ENCODE results near the gene MYO9A. TPM values are rescaled to one million over a fixed set of nuclear protein-coding genes. Genes with fewer than 3 reads are reported as not detected.

Gene MYO9A
- total and polyA plus RNA-seq, 3 experiments from 2014 or later: 20.3 to 22.2 (median 22.0) TPM

GRCh38 chr15:72146221-72146620 is 28.3 kb upstream of the MYO9A start:
- no peak for DNase-seq
- Histone ChIP-seq H3K36me3 (ENCODE audit: insufficient read depth, low read length) (no peaks in the 10 kb centered on the region), H3K4me1 (ENCODE audit: insufficient read depth, low read length) (no peaks in the 10 kb centered on the region), H3K27me3 (ENCODE audit: insufficient read depth, low read length, poor library complexity, severe bottlenecking) (no peaks in the 10 kb centered on the region), H3K27ac (ENCODE audit: low read depth, low read length) (no peak overlapping the region), H3K9me3 (ENCODE audit: low read length) (no peaks in the 10 kb centered on the region), H3K4me3 (ENCODE audit: low read length) (no peak overlapping the region)
- H3K4me3 Mint-ChIP-seq: peak overlapping the region in 1 of 7 donors; percentile 29
- H3K36me3 Mint-ChIP-seq: peaks cover 0 to 2% (median 0%) of the 10 kb centered on the region in 3 donors
- ChIA-PET CTCF (interaction anchor here (1.2 to 2.2 kb wide), 2 partner anchors 8 to 10 kb away, joined by 5 to 10 read pairs; no protein-coding TSS in a partner anchor), POLR2A (no interaction called here)
- H3K27ac Mint-ChIP-seq: no peak overlapping the region
- H3K27me3 Mint-ChIP-seq: peaks cover 0 to 4% of the 10 kb centered on the region in 2 donors
- no peaks in the 10 kb centered on the region for H3K9me3 Mint-ChIP-seq
- H3K4me1 Mint-ChIP-seq: peaks cover 0 to 3% (median 0%) of the 10 kb centered on the region in 3 donors

DNA sequence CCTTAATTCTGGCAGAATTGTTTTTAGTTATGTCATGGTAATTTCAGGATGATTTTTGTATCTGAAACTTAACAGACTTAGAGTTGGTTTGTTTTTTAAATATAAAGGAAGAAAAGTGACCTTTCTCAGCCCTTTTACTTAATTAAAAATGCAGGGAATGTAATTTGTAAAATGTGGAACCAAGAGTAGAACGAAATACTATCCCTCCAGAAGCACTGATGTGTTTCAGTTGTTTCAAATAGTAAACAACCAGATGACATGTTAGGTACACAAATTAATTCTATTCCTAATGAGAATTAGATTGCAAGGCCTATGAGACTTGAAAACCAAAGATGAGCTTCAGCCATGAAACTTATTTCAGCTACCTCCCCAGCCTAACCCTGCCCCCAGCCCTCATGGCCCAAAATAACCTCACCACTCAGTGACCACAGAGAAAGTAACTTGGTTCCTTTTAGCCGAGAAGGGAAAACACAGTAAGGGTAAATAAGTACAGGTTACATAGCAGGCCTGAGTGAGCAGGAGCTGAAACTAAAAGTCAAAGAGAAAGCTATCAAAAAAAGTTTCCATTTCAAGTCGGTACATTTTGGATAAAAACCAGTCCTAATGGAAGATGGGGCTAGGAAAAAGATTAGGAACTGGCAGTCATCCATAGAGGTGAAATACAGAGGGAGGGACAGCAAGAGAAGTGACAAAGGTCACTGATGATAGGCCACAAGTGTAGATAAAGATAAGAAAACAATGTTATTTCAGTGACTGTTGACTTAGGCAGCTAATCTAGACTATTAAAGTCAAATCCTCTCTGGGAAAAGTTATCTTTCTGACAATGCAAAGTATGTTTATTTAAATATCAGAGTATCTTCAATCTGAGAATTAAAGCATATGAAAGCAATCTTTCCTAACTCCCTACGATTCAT is 23.5 kb upstream of the MYO9A start:
- Histone ChIP-seq H3K27ac (ENCODE audit: low read depth, low read length) (no peak overlapping the region), H3K4me3 (ENCODE audit: low read length) (no peak overlapping the region), H3K9me3 (ENCODE audit: low read length) (no peaks in the 10 kb centered on the region), H3K27me3 (ENCODE audit: insufficient read depth, low read length, poor library complexity, severe bottlenecking) (no peaks in the 10 kb centered on the region), H3K36me3 (ENCODE audit: insufficient read depth, low read length) (no peaks in the 10 kb centered on the region), H3K4me1 (ENCODE audit: insufficient read depth, low read length) (no peaks in the 10 kb centered on the region)
- Mint-ChIP-seq H3K36me3 (no peaks in the 10 kb centered on the region), H3K27ac (peak overlapping the region in 1 of 8 donors; percentile 38), H3K4me1 (peaks cover 0 to 3% (median 0%) of the 10 kb centered on the region in 3 donors), H3K27me3 (no peaks in the 10 kb centered on the region), H3K9me3 (no peaks in the 10 kb centered on the region), H3K4me3 (no peak overlapping the region)
- ChIA-PET POLR2A (no interaction called here), CTCF (interaction anchor here (1.1 kb wide), 1 partner anchor 11 kb away, joined by 3 read pairs; no protein-coding TSS in a partner anchor)
- no peak for DNase-seq

GRCh38 chr15:72140088-72140487 is 22.1 kb upstream of the MYO9A start:
- DNase-seq: no peak
- H3K4me1 ChIP-seq (ENCODE audit: insufficient read depth, low read length): no peaks in the 10 kb centered on the region
- no peak overlapping the region for H3K4me3 Mint-ChIP-seq
- H3K36me3 Mint-ChIP-seq: no peaks in the 10 kb centered on the region
- H3K9me3 ChIP-seq (ENCODE audit: low read length): no peaks in the 10 kb centered on the region
- no peaks in the 10 kb centered on the region for H3K27me3 ChIP-seq (ENCODE audit: insufficient read depth, low read length, poor library complexity, severe bottlenecking)
- no peaks in the 10 kb centered on the region for H3K36me3 ChIP-seq (ENCODE audit: insufficient read depth, low read length)
- H3K27ac Mint-ChIP-seq: no peak overlapping the region
- no peak overlapping the region for H3K27ac ChIP-seq (ENCODE audit: low read depth, low read length)
- POLR2A ChIA-PET: no interaction called here
- H3K9me3 Mint-ChIP-seq: no peaks in the 10 kb centered on the region
- peaks cover 0 to 3% (median 0%) of the 10 kb centered on the region in 3 donors for H3K4me1 Mint-ChIP-seq
- H3K27me3 Mint-ChIP-seq: no peaks in the 10 kb centered on the region
- no peak overlapping the region for H3K4me3 ChIP-seq (ENCODE audit: low read length)
- CTCF ChIA-PET: interaction anchor here (1.0 kb wide), 1 partner anchor 16 kb away, joined by 3 read pairs; no protein-coding TSS in a partner anchor

DNA sequence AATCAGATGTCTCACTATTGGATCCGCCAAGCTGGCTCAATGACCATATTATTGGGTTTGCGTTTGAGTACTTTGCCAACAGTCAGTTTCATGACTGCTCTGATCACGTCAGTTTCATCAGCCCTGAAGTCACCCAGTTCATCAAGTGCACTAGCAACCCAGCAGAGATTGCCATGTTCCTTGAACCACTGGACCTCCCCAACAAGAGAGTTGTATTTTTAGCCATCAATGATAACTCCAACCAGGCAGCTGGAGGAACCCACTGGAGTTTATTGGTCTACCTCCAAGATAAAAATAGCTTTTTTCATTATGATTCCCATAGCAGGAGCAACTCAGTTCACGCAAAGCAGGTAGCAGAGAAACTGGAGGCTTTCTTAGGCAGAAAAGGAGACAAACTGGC is 21.7 kb upstream of the MYO9A start:
- Histone ChIP-seq H3K9me3 (ENCODE audit: low read length) (no peaks in the 10 kb centered on the region), H3K4me3 (ENCODE audit: low read length) (no peak overlapping the region), H3K27me3 (ENCODE audit: insufficient read depth, low read length, poor library complexity, severe bottlenecking) (no peaks in the 10 kb centered on the region), H3K4me1 (ENCODE audit: insufficient read depth, low read length) (no peaks in the 10 kb centered on the region), H3K27ac (ENCODE audit: low read depth, low read length) (no peak overlapping the region), H3K36me3 (ENCODE audit: insufficient read depth, low read length) (no peaks in the 10 kb centered on the region)
- no peak for DNase-seq
- ChIA-PET POLR2A (no interaction called here), CTCF (interaction anchor here (1.0 kb wide), 1 partner anchor 16 kb away, joined by 3 read pairs; no protein-coding TSS in a partner anchor)
- no peak overlapping the region for H3K4me3 Mint-ChIP-seq
- no peaks in the 10 kb centered on the region for H3K36me3 Mint-ChIP-seq
- H3K9me3 Mint-ChIP-seq: no peaks in the 10 kb centered on the region
- H3K27me3 Mint-ChIP-seq: no peaks in the 10 kb centered on the region
- peaks cover 0 to 3% (median 0%) of the 10 kb centered on the region in 3 donors for H3K4me1 Mint-ChIP-seq
- H3K27ac Mint-ChIP-seq: no peak overlapping the region

DNA sequence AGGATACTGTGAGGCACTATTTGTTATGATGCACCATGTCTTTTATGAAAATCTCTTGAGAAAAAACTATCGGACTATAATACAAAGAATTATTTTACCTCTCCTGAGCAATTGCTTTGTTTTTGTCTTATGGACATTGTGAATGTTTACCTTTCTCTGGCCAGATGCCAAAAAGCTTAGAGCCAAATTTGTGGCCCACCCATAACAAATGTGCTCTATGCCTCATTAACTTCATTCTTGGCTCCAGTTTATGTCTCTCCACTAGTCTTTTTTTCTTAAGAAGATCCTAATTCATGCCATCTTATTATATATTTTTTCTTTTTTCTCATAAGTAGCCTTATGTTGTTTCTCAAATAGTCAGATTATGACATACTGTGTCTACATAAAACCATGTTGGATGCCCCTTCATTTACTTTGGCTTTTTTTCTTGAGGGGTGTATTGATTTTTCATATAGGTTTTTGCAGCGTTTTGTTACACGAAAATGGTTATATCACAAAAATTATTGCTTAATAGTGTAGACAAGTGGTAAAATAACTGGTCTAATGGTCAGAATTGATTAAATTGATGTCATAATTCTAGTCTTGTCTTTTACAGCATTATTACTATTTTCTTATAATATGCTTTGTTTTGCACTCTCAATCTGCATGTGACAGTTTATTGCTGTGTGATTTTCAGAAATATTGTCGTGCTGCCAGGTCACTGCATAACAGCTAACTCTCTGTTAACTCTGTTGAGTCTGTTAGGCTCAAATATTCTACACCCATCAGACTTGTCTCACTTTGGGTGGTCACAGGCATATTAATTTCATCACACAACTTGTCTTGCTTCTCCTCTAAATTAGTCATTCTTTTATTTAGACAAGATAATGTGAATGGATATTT is 18.5 kb upstream of the MYO9A start:
- no peaks in the 10 kb centered on the region for H3K27me3 Mint-ChIP-seq
- Histone ChIP-seq H3K27ac (ENCODE audit: low read depth, low read length) (no peak overlapping the region), H3K9me3 (ENCODE audit: low read length) (no peaks in the 10 kb centered on the region), H3K36me3 (ENCODE audit: insufficient read depth, low read length) (no peaks in the 10 kb centered on the region), H3K27me3 (ENCODE audit: insufficient read depth, low read length, poor library complexity, severe bottlenecking) (no peaks in the 10 kb centered on the region), H3K4me3 (ENCODE audit: low read length) (no peak overlapping the region), H3K4me1 (ENCODE audit: insufficient read depth, low read length) (no peaks in the 10 kb centered on the region)
- ChIA-PET POLR2A (no interaction called here), CTCF (no interaction called here)
- peaks cover 0 to 1% (median 0%) of the 10 kb centered on the region in 3 donors for H3K4me1 Mint-ChIP-seq
- no peak overlapping the region for H3K27ac Mint-ChIP-seq
- H3K9me3 Mint-ChIP-seq: no peaks in the 10 kb centered on the region
- no peaks in the 10 kb centered on the region for H3K36me3 Mint-ChIP-seq
- H3K4me3 Mint-ChIP-seq: no peak overlapping the region
- DNase-seq: no peak

DNA sequence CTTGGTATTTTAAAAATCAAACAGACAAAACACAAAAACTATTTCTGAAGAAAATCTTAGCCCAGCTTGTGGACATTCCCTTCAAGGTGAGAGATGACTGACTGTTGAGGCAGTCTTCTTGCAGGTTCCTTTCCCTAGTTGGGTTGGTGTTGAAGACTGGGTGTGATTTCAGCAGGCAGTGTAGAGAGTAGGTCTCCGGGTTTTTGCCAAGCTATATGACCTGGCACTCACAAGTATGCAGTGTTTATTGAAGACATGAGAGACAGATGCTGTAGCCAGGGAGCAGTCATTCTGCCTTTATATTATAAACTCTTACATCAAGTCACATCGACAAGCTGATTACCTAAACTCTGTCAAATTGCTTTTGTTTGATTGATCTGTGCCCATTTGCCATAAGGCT is 17.8 kb upstream of the MYO9A start:
- Mint-ChIP-seq H3K9me3 (no peaks in the 10 kb centered on the region), H3K36me3 (no peaks in the 10 kb centered on the region), H3K27ac (peak overlapping the region in 1 of 8 donors; percentile 21), H3K4me1 (no peaks in the 10 kb centered on the region), H3K4me3 (no peak overlapping the region), H3K27me3 (no peaks in the 10 kb centered on the region)
- H3K4me1 ChIP-seq (ENCODE audit: insufficient read depth, low read length): no peaks in the 10 kb centered on the region
- DNase-seq: no peak
- H3K4me3 ChIP-seq (ENCODE audit: low read length): no peak overlapping the region
- CTCF ChIA-PET: no interaction called here
- no peaks in the 10 kb centered on the region for H3K36me3 ChIP-seq (ENCODE audit: insufficient read depth, low read length)
- H3K9me3 ChIP-seq (ENCODE audit: low read length): no peaks in the 10 kb centered on the region
- H3K27me3 ChIP-seq (ENCODE audit: insufficient read depth, low read length, poor library complexity, severe bottlenecking): no peaks in the 10 kb centered on the region
- no peak overlapping the region for H3K27ac ChIP-seq (ENCODE audit: low read depth, low read length)
- POLR2A ChIA-PET: no interaction called here

DNA sequence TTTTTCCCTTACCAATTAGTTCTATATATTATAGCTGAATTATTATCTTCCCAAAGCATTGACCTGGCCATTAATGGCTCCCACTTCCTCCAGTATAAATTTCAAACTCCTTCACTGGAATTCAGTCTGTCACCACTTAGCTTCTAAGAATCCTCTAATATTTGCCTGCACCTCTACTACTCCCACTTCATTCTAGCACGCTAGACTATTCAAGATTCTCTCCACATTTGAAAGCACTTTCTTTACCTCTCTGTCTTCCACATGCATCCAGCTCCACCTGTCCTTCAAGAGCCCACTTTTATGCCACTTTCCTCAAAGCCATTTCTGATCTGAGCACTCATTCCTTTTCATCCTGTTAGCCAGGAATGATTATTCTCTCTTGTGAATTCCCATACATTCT is 15.3 kb upstream of the MYO9A start:
- Histone ChIP-seq H3K27me3 (ENCODE audit: insufficient read depth, low read length, poor library complexity, severe bottlenecking) (no peaks in the 10 kb centered on the region), H3K4me1 (ENCODE audit: insufficient read depth, low read length) (no peaks in the 10 kb centered on the region), H3K4me3 (ENCODE audit: low read length) (no peak overlapping the region), H3K36me3 (ENCODE audit: insufficient read depth, low read length) (no peaks in the 10 kb centered on the region), H3K9me3 (ENCODE audit: low read length) (no peaks in the 10 kb centered on the region), H3K27ac (ENCODE audit: low read depth, low read length) (no peak overlapping the region)
- Mint-ChIP-seq H3K9me3 (no peaks in the 10 kb centered on the region), H3K27me3 (no peaks in the 10 kb centered on the region), H3K4me1 (no peaks in the 10 kb centered on the region), H3K27ac (no peak overlapping the region), H3K4me3 (no peak overlapping the region), H3K36me3 (no peaks in the 10 kb centered on the region)
- ChIA-PET CTCF (no interaction called here), POLR2A (no interaction called here)
- no peak for DNase-seq

DNA sequence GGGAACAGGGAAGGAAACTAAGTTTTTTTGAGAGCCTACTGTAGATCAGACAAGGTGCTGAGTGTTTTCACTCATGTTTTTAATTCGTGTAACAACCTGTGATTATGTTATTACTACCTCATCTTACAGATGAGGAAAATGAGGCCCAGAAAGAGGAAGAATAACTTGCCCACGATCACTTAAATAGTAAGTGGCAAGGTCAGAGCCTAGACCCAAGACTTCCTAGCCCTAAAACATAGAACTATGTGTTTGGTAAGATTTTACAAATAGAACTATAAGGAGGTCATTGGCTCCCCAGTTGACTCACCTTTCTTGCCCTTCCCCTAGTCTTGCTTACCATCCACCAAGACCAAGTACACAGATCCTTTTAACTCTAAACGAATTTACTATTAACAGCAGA is 14.0 kb upstream of the MYO9A start:
- no peak for DNase-seq
- Histone ChIP-seq H3K4me1 (ENCODE audit: insufficient read depth, low read length) (no peaks in the 10 kb centered on the region), H3K36me3 (ENCODE audit: insufficient read depth, low read length) (no peaks in the 10 kb centered on the region), H3K27me3 (ENCODE audit: insufficient read depth, low read length, poor library complexity, severe bottlenecking) (no peaks in the 10 kb centered on the region), H3K9me3 (ENCODE audit: low read length) (no peaks in the 10 kb centered on the region), H3K27ac (ENCODE audit: low read depth, low read length) (no peak overlapping the region), H3K4me3 (ENCODE audit: low read length) (no peak overlapping the region)
- Mint-ChIP-seq H3K4me1 (no peaks in the 10 kb centered on the region), H3K9me3 (no peaks in the 10 kb centered on the region), H3K4me3 (no peak overlapping the region), H3K27me3 (no peaks in the 10 kb centered on the region), H3K36me3 (no peaks in the 10 kb centered on the region), H3K27ac (no peak overlapping the region)
- ChIA-PET CTCF (no interaction called here), POLR2A (no interaction called here)
